NK-92 (cell line): Measurements from ENCODE around the gene BCDIN3D.
"Not testable (repeated sequence)": the region's sequence is repeated elsewhere in the genome, so short reads cannot be mapped to it uniquely, and the experiment has no call there.

ENCODE experiments used
- DNase-seq: peaks from one replicate; lab custom pipeline; 2025; ENCODE audit not compliant: unreplicated experiment; lab: John Stamatoyannopoulos, UW

The BCDIN3D gene, protein sequence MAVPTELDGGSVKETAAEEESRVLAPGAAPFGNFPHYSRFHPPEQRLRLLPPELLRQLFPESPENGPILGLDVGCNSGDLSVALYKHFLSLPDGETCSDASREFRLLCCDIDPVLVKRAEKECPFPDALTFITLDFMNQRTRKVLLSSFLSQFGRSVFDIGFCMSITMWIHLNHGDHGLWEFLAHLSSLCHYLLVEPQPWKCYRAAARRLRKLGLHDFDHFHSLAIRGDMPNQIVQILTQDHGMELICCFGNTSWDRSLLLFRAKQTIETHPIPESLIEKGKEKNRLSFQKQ

DNA sequence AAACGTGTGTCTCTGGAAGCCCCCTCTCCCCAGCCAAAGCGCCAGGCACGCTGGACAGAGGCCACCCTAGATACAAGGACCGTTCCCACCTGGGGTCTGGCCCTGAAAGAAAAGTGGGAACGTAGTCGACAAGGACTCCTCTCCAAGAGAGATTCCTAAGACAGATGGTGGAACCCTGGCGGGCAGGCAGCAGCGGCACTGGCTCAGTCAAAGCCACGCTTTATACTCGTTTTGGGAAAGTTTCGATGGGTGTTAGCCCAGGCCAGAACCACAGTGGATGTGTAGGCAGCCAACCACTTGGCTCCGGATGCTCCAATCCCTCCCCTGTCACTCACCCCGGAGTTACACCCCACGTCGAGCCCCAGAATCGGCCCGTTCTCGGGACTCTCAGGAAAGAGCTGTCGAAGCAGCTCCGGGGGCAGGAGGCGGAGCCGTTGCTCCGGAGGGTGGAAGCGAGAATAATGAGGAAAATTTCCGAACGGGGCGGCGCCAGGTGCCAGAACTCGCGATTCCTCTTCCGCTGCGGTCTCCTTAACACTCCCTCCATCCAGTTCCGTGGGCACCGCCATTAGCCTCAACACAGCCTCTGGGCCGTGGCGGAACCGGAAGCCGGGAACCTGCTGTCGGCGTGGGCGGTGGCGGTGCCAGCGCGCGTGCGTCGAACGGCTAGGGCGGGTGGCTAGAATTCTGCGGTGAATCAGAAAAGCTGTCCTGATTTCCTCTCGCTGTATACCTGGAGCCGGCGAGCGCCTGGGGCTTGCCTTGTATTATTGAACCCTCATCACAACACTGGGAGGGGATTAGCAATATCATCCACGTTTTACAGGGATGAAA lies at the start of gene BCDIN3D:
BCDIN3D (minus strand) TSS at position 588 of the 834 bp plus-strand sequence; CDS start at position 569, 19 bp downstream.
- peak; percentile 54 for DNase-seq

DNA sequence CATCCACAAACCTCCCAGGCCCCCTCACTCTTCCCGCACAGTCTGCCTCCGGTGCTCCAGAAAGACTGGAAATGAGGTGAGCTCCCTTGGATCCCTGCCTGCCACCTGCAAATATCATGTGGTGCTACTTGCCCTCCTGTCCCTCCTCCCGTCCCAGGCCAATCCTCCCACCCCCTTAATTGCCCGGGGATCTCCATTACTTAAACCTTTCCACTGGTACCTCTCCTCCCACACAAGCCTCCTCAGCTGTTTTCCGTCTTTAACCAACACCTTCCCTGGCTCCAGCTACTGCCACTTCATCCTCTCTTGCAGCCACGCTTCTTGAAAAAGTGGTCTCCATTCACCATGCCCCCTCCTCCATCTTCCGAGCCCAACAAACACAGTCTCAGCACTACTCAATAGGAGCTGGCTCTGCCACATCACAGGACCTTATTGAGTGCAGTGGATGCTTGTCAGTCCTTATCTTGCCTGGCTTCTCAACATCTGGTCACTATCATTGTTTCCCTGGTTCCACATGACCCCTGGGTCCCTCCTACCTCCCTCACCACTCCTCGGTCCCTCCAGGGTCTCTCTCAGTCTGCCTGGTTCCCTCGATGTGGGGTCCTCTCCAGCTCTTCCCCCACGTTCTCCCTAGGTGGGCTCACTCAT lies 49.3 kb upstream of the BCDIN3D start:
- DNase-seq = no peak

DNA sequence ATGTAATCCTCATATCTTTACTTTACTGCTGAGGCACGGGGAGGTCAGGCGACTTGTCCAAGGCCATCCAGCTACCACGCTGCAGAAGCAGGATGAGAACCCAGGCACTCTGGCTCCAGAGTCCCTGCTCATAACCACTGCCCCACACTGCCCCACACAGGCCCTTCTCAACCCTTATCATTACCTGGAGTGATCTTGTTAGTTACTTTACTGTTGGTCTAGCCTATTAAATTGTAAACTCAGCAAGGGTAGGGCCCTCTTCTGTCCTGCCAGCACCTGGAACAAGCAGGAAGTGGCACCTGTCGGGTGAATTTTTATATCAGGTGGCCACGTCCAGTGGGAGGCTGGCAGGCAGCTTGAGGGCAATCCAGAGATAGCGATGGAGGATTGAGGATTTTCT lies 48.6 kb upstream of the BCDIN3D start:
- DNase-seq = no peak

DNA sequence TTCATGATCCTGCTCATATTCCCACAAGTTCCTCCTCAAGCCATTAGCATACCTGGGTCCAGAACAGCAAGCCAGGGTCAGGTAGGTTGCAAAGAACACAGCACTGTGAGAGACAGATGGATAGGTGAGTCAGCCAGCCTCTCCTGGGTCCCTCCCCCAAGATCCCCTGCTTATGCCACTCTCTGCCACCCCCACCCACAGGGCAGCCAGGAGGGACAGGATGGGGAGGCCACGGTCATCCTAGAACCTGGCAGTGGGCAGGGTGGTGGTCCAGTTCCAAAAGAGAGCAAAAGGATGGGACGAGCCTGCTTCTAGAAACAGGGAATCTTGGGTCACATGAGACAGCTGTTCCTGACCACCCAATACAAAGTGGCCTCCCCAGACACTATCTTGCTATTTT lies 48.1 kb upstream of the BCDIN3D start:
- no peak for DNase-seq

DNA sequence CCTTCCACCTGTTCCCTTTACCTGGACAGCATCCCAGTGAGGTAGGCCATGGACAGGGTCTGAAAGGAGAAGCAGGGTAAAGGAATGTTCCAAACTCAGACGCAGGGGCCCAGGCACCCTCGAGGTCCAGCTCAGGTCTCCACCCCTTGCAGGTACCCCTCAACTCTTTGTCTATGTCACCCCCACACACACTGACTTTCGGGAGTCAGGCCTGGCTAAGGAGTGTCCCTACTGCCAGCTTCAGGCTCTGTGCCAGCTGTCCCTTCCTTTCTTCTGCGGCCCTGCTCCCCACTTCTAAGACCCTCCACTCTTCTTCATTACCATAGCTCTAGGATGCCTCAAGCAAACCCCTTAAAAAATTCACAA lies 47.2 kb upstream of the BCDIN3D start:
- DNase-seq = no peak

DNA sequence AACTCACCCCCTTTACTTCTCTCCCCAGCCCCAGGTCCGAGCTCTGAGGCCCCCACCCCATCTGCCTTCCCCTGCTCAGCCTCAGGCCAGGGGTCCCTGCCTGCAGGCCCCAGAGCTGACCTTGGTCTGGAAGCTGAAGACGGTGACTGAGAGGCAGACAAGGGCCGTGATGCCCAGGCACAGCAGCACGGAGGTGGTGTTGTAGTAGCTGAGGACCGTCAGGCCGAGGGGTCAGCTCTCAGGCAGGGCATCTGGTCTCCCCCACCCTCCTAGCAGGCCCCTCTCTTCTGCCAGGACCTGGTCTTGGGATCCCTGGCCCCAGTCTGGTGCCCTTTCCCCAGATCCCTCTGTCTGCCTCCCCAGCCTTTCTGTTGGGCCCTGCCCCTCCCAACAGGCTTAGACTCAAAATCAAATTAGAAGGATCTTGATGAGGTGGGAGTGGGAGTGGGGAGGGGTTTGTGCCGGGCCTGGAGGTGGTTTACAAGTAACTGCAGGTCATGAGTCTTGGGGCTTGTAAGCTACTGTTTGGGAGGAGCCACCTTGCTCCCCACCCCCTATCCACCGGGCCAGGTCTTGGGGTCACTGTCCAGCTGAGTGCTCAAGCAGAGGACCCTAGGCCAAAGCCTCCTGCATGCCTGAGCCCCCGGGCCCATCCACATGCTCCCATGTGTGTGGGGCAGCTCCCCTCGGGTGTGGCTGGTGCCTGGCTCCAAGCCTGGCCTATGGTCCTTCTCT lies 46.6 kb upstream of the BCDIN3D start:
- DNase-seq = no peak

DNA sequence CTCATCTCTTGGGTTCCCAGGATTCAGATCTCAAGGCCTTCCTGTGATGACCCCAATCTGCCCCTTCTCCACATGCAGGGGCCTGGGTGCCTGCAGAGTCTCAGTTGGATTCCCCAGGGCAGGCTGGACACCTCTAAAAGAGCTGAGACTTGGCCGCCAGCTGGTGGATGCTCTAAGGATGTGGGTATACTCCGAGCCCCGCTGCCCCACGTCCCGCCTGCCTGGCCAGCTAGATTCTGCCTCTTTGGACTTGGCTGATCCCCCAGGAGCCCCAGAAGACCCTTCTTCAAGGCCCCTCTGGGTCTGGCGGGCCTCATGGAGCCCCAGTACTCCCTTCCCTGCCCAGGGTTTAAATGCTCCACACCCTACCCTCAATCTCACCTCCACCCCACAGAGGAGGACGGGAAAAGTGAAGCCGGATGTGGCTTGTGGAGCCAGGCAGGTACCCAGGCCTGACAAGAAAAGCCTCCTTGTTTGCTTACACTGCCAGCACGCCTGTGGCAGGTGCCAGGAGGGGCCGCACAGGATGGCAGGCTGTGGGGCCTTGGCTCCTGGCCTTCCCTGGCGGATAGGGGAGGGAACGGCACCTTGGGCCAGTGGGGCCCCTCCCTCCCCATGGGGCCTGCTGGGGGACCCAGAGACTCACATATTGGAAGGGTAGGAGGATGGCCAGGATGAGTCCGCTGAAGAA lies 45.7 kb upstream of the BCDIN3D start:
- no peak for DNase-seq

DNA sequence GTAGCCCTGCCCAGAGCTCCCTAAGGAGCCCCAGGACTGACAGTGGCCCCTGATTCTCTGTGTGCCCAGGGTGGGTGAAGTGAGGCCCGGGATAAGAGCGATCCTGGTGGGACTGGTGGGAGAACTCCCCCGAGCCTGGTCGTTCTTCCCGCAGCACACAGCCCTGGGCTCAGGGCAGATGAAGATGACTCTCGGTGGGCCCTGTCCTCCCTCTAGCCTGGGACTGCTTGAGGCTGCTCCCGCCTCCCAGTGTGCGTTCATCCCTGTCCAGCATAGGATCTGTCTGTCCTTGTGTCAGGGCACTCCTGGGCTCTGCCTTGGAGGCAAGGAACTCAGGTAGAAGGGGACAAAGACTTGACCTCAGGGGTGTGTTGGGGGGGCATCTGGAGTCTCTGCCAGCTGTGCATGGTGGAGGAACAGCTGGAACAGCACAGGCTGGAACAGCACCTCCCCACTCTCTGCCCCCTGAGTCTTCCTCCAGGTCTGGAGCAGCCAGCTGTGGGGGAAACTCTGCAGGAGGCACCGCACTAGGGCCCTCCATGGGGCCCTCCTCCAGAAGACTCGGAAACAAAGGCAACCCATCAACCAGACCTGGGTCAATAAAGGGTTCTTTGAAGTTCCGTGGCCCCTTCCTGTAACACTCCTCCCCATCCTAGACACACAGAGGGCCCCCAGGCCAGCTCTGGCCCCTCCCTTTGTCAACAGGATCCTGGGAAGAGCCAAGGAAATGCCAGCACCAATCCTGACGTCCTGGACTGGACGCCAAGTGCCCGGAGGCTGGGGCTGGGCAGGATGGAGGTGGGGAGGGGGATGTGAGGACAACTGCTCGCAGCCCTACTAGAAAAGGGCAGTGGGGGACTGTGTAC lies 44.9 kb upstream of the BCDIN3D start:
- no peak for DNase-seq

DNA sequence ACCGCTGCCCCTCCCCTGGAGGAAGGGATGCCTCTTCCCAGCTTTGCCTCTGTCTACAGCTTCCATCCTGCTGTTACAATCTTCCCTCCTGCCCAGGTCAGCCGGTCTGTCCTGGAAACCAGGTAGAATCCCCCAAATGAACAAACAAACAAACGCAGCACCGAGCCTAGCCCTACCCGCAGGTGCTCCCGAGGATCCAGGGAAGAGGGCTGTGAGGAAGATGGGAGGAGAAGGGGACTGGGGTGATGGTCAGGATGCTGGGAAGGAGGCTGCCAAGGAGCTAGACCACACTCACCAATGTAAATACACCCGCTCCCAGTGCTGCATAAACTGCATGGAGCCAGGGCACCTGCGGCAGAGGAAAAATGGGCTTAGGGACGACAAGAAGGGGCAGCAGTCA lies 44.2 kb upstream of the BCDIN3D start:
- DNase-seq = no peak

DNA sequence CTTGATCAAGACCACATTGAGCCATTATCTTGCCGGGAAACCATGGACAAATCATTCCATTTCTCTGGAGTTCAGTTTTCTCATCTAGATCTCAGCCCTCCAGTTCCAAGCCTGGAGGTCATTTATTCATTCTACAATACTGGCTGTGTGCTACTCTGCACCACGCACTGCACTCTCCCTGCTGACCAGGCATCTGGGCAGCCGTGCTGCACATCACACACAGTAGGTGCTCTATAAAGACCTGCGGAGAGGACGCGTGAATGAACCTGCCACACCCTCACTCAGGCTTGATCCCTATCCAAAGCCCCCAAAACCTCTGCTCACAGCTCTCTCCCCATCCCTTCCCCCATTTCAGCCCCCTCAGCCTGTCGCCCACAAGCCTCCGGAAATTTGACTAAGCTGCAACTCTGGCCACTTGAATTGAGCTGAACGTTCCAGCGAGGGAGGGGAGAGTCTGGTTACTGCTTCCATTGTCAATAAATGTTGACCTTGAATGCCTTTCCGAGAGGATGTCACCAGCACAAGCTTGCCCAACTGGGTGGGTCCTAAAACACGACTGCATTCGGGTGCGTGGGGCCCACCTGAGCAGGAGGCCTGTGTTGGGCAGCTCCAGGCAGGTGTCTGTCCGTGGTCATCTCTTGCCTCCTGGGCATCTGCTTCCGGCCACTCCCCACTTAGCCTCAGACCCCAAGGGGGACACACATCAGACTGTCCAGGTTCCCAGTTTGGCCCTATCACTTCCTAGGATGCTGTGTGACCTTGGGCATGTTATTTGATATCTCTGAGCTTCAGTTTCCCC lies 43.0 kb upstream of the BCDIN3D start:
- no peak for DNase-seq

DNA sequence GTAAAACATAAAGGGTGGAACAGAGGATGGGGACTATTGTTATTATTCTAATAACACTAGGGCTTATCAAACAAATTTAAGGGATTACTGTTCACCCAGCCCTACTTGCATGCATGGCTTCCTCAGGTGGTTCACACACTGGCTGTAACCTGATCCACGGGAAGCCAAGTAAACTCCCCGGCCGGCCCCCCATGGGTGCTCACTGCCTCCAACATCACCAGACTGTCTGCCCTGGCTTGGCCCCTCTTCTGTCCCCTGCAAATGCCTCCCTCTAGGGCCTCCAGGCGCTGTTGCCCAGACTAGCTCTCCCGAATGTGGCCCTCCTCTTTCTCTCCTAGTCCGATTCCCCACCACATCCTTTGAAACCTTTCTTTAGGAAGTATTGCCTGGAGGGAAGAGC lies 42.2 kb upstream of the BCDIN3D start:
- no peak for DNase-seq

DNA sequence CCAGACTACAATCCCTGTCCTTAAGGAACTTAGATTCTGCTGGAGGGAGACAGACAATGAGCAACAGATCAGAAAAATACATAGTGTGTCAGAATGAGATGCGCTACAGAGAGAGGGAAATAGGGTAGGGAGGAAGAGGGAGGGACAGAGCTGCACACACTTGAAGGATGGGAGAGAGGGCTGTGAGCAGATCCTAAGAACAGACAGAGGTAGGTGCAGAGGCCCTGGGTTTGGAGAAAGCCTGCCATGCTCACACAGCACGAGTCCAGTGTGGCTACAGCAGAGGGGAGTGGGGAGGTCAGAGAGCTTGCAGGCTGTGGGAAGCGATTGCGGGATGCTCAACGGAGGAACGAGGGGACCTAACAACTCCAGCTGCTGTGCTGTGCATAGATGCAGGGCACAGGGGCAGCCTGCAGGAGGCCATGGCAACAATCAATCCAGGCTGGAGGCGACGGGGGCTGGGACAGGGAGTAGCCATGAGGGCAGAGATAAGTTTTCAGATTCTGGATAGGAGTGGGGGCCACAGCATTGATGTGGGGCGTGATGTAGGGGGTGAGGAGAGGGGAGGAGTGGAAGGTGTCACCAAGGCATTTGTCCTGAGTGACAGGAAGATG lies 40.1 kb upstream of the BCDIN3D start:
- no peak for DNase-seq

DNA sequence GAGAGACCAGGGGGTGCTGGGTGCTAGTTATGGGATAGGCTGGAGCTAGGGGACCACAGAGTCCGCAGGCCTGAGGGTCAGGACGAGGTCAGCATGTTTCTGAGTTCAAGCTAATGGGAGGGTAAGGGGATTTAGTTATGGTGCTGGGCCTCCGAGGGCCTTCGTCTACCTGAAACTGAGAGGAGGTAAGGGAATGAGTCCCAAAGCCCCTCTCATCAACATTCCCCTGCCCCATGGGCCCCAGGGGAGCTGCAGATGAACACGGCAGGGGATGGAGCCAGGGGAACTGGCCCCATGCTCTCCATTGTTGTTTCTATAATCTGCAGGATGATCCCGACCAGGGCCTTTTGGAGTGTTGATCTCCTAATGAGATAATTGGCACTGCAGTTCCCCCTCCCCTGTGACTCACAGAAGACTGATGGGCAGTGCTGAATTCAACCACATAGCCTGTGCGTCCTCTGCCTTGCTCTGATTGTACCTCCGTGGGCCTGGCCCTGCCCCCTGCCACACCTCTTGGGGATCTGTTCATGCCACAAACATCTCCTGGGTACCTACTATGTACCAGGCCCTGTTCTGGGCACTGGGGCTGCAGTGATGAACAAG lies 39.4 kb upstream of the BCDIN3D start:
- DNase-seq = no peak

DNA sequence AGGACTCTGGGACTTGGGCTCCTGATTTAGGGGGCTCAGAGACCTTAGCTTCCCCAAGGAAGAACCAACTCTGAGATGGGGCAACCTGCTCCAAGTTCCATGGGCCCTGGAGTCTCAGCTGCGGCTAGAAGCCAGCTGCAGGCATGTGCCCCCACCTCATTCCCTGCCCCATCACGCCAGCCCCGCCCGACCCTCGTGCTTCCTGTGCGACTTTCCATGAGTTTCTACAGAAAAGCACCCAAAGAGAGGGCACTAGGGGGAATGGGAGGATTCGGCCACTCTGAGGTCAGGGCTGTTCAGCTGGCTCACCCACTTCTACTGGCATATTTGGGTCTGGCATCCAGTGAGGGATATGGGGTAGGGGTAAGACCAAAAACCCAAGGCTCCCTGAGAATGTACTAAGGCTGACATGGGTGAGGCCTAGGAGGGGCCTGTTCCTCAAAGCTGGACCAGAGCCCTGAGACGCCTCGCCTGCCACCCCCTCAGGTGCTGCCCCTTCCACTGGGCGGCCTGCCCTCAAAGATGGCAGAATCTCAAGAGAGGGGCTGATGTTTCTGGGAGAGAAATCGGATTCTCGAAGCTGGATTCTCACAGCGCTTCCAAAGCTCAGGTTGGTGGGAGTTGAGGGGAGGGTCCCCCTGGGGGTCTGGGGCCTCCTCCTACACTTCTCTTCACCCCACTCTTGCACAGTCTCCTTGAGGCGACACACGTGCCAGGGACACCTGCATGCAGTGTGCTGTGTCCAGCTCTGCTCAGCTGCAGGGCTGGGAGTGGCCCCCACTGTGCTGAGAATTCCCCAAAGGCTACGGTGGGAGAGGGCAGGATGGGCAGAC lies 38.7 kb upstream of the BCDIN3D start:
- no peak for DNase-seq

DNA sequence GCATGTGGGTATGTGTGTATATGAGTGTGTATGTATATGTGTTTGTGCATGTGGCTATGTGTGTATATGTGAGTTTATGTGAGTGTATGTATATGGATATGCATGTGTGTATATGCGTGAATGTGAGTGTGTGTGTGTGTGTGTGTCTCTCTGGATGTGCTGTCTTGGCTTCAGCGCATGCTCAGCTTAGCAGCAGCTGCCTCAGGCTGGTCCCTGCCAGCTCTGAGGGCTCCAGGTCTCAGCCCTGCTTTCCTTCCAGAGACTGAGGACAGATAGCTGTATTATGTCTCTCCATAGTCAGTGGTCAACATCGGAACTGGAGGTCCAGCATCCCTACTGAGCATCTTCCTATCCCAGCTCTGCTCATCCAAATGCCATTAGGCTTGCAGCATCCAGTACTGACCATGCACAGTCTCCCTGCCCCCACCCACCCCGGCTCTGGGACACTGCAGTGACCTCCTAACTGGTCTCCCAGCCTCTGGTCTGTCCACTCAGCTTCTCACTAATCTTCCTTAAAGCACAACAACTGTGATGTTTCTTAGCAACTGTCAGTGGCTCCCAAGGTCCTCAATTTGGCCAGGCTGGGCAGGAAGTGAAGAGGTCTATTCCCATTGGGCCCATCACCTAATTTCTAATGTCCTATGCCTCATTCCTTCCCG lies 38.0 kb upstream of the BCDIN3D start:
- no peak for DNase-seq

DNA sequence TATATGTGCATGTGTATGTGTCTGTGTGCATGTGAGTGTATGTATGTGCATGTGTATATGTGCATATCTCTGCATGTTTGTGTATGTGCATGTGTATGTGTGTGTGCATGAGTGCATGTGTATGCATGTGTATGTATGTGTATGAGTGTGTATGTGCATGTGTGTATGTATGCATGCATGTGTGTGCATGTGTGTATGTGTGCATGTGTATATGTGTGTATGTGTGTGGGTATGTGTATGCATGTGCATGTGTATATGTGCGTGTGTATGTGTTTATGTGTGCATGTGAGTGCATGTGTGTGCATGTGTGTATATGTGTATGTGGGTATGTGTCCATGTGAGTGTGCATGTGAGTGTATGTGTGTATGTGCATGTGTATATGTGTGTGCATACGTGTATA lies 36.2 kb upstream of the BCDIN3D start:
- DNase-seq = not testable (repeated sequence)

DNA sequence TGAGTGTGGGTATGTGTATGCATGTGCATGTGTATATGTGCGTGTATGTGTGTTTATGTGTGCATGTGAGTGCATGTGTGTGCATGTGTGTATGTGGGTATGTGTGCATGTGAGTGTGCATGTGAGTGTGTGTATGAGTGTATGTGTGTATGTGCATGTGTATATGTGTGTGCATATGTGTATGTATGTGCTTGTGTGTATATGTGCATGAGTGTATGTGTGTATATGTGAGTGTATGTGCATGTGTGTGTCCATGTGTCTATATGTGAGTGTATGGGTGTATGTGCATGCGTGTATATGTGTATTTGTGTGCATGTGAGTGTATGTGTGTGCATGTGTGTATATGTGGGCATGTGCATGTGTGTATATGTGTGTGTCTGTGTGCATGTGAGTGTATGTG lies 35.1 kb upstream of the BCDIN3D start:
- no peak for DNase-seq
